Stimulated activated CD8-positive, alpha-beta memory T cell treated with anti-CD3 and anti-CD28 coated beads, Interleukin-15, amount 100 ng/mL, for 4 hours (primary cell): ENCODE results near the gene LIF.
"Not testable (repeated sequence)": the region's sequence is repeated elsewhere in the genome, so short reads cannot be mapped to it uniquely, and the experiment has no call there.

Source experiments
- DNase-seq, 2 donors: peaks; one replicate each; pipeline ENCODE4 v3.0.0-alpha.2; 2020; ENCODE audit warnings: low read depth in 2 of 2

Gene LIF

DNA sequence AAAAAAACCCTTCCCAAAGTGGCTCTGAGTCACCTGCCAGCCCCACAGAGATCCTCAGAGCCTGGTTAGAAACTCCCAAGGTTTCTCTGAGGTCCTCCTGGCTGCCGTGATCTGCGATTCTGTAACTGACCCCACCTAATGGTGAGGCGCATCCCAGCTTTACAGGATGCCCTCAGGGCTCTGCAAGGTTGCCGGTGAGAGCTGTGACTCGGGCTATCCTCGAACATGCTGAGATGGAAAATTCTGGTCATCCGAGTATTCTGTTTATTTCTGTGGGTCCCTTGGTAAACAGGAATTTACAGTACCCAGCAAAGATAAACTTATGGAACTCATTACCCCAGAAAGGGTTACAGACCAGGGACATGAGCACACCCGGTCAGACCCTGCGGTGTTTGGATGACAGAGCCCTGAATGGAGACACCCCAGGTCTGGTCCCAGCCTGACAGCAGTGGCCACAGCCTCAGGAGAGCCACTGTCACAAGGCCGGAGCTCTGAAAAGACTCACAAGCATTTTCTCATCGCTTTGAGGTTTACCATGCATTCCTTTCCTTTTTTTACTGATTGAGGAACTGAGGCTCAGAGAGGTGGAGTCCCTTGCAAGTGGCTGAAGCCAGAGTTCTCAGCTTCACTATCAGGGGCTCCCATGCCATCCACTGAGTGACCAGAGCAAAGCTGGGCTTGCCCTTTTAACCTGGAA lies 22.2 kb downstream of the LIF start:
- DNase-seq = no peak

GRCh38 chr22:30223303-30223702 lies 23.3 kb downstream of the LIF start:
- DNase-seq = no peak

DNA sequence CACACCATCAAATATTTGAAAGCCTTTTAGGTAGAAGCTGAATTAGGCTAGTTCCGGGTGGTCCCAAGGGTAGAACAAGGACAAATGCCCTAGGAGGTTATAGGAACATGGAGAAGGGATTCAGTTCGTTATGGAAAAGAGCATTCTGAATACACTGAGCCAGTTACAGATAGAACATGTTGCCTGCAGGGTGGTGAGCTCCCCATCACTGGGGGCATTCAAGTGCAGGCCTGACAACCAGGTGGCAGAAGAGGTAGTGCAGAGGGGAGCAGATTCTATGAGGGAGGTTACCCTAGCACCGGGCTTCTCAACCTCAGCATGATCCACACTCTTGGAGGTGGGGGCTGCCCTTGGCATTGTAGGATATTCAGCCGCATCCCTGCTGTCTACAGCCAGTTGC lies 24.2 kb downstream of the LIF start:
- DNase-seq = no peak

- peak; percentile 57 to 66 for DNase-seq
Measured at GRCh38 chr22:30221121-30221992, 25.2 kb downstream of the LIF start.

- DNase-seq = no peak
Measured at GRCh38 chr22:30220338-30221012, 26.1 kb downstream of the LIF start.

DNA sequence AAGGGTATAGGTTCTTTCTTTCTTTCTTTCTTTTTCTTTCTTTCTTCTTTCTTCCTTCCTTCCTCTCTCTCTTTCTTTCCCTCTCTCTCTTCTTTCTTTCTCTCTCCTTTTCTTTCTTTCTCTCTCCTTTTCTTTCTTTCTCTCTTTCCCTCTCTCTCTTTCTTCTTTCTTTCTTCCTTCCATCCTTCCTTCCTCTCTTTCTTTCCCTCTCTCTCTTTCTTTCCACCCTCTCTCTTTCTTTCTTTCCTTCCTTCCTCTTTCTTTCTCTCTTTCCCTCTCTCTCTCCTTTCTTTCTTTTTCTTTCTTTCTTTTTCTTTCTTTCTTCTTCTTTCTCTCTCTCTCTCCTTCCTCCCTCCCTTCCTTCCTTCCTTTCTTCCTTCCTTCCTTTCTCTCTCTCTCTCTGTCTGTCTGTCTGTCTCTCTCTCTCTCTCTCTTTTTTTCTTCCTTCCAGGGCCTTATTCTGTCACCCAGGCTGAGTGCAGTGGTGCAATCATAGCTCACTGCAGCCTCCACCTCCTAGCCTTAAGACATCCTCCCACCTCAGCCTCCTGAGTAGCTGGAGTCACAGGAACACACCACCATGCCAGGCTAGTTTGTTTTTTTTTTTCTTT lies 26.8 kb downstream of the LIF start:
- no peak for DNase-seq

GRCh38 chr22:30219049-30219654 lies 27.4 kb downstream of the LIF start:
- DNase-seq = no peak

DNA sequence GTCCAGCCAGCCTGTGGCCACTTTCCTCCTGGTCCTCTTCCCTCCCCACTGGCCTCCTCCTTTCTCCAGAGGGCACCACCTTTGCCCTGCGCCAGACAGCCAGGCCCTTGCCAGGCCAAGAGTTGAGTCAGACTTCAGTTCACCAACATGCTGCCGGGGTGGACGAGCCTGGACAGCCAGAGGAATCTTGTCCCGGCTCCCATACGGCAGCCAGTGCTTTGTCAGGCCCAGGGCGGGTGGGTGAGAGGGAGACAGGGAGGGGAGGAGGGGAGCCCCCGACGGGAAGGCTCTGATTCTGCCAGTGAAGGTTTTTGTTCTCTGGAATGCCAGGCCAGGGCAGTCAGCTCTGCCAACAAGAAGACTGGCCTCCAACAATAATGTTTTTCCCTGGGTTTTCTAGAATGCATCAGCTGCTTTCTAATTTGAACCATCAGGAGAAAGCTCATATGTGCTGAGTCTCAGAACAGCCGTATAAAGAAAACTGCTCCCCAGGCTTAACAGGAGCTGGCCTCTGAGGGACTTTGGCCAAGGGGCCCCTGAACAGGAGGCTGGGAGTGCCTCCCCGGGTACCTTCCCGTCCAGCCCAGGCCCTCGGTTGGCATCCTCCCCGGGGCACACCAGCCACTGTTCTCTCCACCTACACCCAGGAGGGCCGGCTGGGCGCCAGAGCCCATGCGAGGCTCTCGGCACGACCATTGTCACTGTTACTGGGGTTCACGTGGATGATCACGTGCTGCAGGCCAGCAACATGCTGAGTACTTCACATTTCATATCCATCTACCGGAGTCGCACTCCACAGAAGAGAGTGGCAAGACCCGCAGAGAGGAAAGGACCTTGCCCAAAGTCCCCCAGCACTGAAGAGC lies 28.6 kb downstream of the LIF start:
- no peak for DNase-seq

DNA sequence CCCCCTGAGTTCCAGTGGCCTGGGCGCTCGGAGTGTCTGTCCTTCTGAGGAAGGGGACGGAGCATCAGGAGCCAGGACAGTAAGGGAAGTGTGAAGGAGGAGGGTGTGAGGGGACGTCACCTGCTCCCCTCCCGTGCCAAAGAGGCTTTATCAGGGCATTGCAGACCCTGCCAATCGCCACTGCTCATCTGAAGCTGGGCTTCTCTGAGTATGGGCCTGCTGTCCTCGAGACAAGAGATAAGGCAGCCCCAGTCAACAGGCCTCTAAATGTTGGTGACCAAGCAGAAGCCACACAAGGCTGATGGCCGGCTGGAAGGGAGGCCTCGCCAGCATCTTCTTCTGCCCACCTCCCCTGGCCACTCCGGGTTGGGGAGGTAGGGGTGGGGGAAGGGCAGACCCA lies 29.8 kb downstream of the LIF start:
- DNase-seq = no peak

DNA sequence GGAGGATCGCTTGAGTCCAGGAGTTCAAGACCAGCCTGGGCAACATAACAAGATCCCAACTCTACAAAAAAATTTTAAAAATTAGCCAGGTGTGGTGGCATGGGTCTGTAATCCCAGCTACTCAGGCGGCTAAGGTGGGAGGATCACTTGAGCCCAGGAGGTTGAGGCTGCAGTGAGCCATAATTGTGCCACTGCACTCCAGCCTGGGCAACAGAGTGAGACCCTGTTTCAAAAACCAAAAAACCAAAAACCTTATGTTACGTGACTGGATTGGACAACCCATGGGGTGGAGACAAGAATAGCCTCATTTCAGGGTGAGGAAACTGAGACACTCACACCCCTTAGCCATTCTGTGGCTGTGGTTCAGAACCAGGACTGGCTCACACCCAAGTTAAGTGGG lies 30.3 kb downstream of the LIF start:
- DNase-seq = not testable (repeated sequence)

- DNase-seq = no peak
Measured at GRCh38 chr22:30214703-30215407, 31.7 kb downstream of the LIF start.

DNA sequence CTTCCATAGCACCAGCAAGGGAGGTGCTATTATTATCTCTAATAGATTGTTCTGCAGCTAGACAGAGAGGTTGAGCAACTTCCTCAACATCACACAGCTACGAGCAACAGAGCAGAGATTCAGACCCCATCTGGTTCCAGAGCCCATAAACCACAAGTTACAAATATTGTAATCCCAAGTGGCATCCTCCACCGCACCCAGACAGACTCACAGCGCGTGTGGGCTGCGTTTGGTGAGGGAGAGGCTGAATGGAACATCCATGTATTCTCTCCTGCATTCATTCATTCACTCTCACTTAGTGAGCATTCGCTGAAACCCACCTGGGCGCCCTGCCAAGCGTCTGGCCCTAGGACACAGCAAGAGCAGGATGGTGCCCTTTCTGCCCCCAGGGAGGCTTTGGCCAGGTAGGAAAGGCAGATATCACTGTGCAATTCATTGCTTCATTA lies 33.5 kb downstream of the LIF start:
- no peak for DNase-seq

GRCh38 chr22:30212363-30212995 lies 34.1 kb downstream of the LIF start:
- no peak for DNase-seq

DNA sequence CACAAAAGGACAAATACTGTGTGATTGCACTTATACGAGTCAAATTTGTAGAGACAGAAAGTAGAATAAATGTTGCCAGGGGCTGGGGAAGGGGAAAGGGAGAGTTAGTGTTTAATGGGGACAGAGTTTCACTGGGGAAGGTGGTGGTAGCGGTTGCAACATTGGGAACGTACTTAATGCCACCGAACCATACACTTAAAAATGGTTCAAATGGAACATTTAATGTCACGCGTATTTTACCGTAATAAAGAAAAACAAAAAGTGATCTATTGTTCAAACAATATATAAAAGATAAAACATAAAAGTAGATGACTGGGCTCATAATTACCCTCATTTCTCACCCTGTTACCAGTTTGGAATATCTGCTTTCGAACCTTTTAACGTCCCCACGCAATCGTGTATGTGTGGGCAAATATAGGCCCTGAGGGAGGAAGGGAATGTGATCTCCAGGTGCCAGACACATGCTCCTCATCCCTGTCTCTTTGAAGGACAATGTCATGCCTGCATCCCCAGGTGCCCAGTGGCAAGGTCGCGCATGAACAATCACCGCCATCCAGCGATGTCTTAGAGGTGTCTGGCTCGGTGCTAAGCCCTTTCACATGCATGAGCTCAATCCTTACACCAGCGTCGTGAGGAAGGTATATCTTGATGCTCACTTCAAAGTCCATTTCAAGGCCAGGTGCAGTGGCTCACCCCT lies 35.3 kb downstream of the LIF start:
- DNase-seq = no peak

- no peak for DNase-seq
Measured at GRCh38 chr22:30210235-30210909, 36.2 kb downstream of the LIF start.

- no peak for DNase-seq
Measured at GRCh38 chr22:30209642-30210041, 36.9 kb downstream of the LIF start.

GRCh38 chr22:30208631-30209603 lies 37.6 kb downstream of the LIF start:
- DNase-seq = no peak
